Stimulated activated CD4-positive, alpha-beta T cell treated with anti-CD3 and anti-CD28 coated beads, Interleukin-1b, Interleukin-23, amount 100 ng/mL, for 1 hour (primary cell): ENCODE measurements around the gene NKAIN2.
"Not testable (repeated sequence)": the region's sequence is repeated elsewhere in the genome, so short reads cannot be mapped to it uniquely, and the experiment has no call there.

ENCODE experiments used
- DNase-seq, 2 donors: peaks; one replicate each; pipeline ENCODE4 v3.0.0-alpha.2; 2020; ENCODE audit warnings: low read depth in 2 of 2

Gene NKAIN2

GRCh38 chr6:124319410-124319809, 515.7 kb downstream of the NKAIN2 start:
- DNase-seq, result no peak

- DNase-seq, result no peak
Observed at GRCh38 chr6:124324237-124324636, 520.6 kb downstream of the NKAIN2 start.

- no peak for DNase-seq
Observed at GRCh38 chr6:124330197-124330596, 526.5 kb downstream of the NKAIN2 start.

- DNase-seq, result no peak
Observed at GRCh38 chr6:124334359-124334758, 530.7 kb downstream of the NKAIN2 start.

GRCh38 chr6:124339610-124340334, 536.1 kb downstream of the NKAIN2 start:
- DNase-seq, result no peak

GRCh38 chr6:124348339-124348738, 544.7 kb downstream of the NKAIN2 start:
- DNase-seq, result not testable (repeated sequence)

- DNase-seq, result no peak
Observed at GRCh38 chr6:124355146-124355545, 551.5 kb downstream of the NKAIN2 start.

GRCh38 chr6:124356276-124356810, 552.7 kb downstream of the NKAIN2 start:
- DNase-seq, result no peak

- no peak for DNase-seq
Observed at GRCh38 chr6:124356811-124357210, 553.1 kb downstream of the NKAIN2 start.

GRCh38 chr6:124368131-124368530, 564.5 kb downstream of the NKAIN2 start:
- DNase-seq, result no peak

- no peak for DNase-seq
Observed at GRCh38 chr6:124371974-124372475, 568.4 kb downstream of the NKAIN2 start.

- no peak for DNase-seq
Observed at GRCh38 chr6:124373386-124373785, 569.7 kb downstream of the NKAIN2 start.

GRCh38 chr6:124389127-124389526, 585.5 kb downstream of the NKAIN2 start:
- DNase-seq, result no peak

GRCh38 chr6:124393536-124393935, 589.9 kb downstream of the NKAIN2 start:
- no peak for DNase-seq

GRCh38 chr6:124396361-124396760, 592.7 kb downstream of the NKAIN2 start:
- no peak for DNase-seq

GRCh38 chr6:124400261-124400999, 596.8 kb downstream of the NKAIN2 start:
- DNase-seq, result no peak

- DNase-seq, result not testable (repeated sequence)
Observed at GRCh38 chr6:124410425-124410824, 606.8 kb downstream of the NKAIN2 start.

GRCh38 chr6:124412657-124413056, 609.0 kb downstream of the NKAIN2 start:
- DNase-seq, result not testable (repeated sequence)

GRCh38 chr6:124420116-124420840, 616.6 kb downstream of the NKAIN2 start:
- DNase-seq, result no peak

- DNase-seq, result no peak
Observed at GRCh38 chr6:124423621-124424020, 620.0 kb downstream of the NKAIN2 start.

GRCh38 chr6:124430740-124431318, 627.2 kb downstream of the NKAIN2 start:
- DNase-seq, result no peak

GRCh38 chr6:124432620-124433019, 629.0 kb downstream of the NKAIN2 start:
- no peak for DNase-seq
